HG02970 (cell line): ENCODE results near the gene ADAMTS12.
"Not testable (repeated sequence)": the region's sequence is repeated elsewhere in the genome, so short reads cannot be mapped to it uniquely, and the experiment has no call there.

Experiments
- ATAC-seq: cut with Tn5 transposase; IDR thresholded peaks from one replicate; pipeline ENCODE4 v1.9.1; 2021; ENCODE audit warnings: mild to moderate bottlenecking, moderate library complexity, moderate number of reproducible peaks; ENCODE audit not compliant: unreplicated experiment, low FRiP score

Gene ADAMTS12

GRCh38 chr5:33549982-33550567 is 341.7 kb downstream of the ADAMTS12 start:
- no peak for ATAC-seq

GRCh38 chr5:33539790-33540189 is 352.0 kb downstream of the ADAMTS12 start:
- ATAC-seq, result not testable (repeated sequence)

GRCh38 chr5:33539212-33539611 is 352.6 kb downstream of the ADAMTS12 start:
- ATAC-seq, result no peak

GRCh38 chr5:33538201-33538600 is 353.6 kb downstream of the ADAMTS12 start:
- ATAC-seq, result no peak

- no peak for ATAC-seq
These were observed 354.6 kb downstream of the ADAMTS12 start for GRCh38 chr5:33537240-33537639.

GRCh38 chr5:33536802-33537201 is 355.0 kb downstream of the ADAMTS12 start:
- no peak for ATAC-seq

GRCh38 chr5:33531824-33532223 is 360.0 kb downstream of the ADAMTS12 start:
- no peak for ATAC-seq

- ATAC-seq, result no peak
These were observed 360.8 kb downstream of the ADAMTS12 start for GRCh38 chr5:33531037-33531298.

- no peak for ATAC-seq
These were observed 361.4 kb downstream of the ADAMTS12 start for GRCh38 chr5:33530183-33531036.

- no peak for ATAC-seq
These were observed 364.1 kb downstream of the ADAMTS12 start for GRCh38 chr5:33527696-33528095.

- ATAC-seq, result no peak
These were observed 365.0 kb downstream of the ADAMTS12 start for GRCh38 chr5:33526755-33527154.

- no peak for ATAC-seq
These were observed 367.3 kb downstream of the ADAMTS12 start for GRCh38 chr5:33524476-33524875.

- ATAC-seq, result no peak
These were observed 368.5 kb downstream of the ADAMTS12 start for GRCh38 chr5:33523208-33523771.

- ATAC-seq, result no peak
These were observed 375.4 kb downstream of the ADAMTS12 start for GRCh38 chr5:33516421-33516820.

- ATAC-seq, result not testable (repeated sequence)
These were observed 376.4 kb downstream of the ADAMTS12 start for GRCh38 chr5:33515366-33515765.

GRCh38 chr5:33513462-33514185 is 378.2 kb downstream of the ADAMTS12 start:
- no peak for ATAC-seq

- ATAC-seq, result no peak
These were observed 382.8 kb downstream of the ADAMTS12 start for GRCh38 chr5:33509036-33509435.

- ATAC-seq, result no peak
These were observed 384.4 kb downstream of the ADAMTS12 start for GRCh38 chr5:33507426-33507825.

GRCh38 chr5:33504570-33504969 is 387.2 kb downstream of the ADAMTS12 start:
- no peak for ATAC-seq

GRCh38 chr5:33501899-33502298 is 389.9 kb downstream of the ADAMTS12 start:
- ATAC-seq, result no peak

GRCh38 chr5:33501260-33501659 is 390.5 kb downstream of the ADAMTS12 start:
- no peak for ATAC-seq
